HG02938 (cell line): ENCODE measurements around the gene LIFR.
"Not testable (repeated sequence)": the region's sequence is repeated elsewhere in the genome, so short reads cannot be mapped to it uniquely, and the experiment has no call there.

Experiments
- ATAC-seq: cut with Tn5 transposase; IDR thresholded peaks from one replicate; pipeline ENCODE4 v1.9.1; 2021; ENCODE audit warnings: mild to moderate bottlenecking, moderate library complexity; ENCODE audit not compliant: unreplicated experiment

Gene LIFR

GRCh38 chr5:38524022-38524421, 32.4 kb downstream of the LIFR start:
- no peak for ATAC-seq

GRCh38 chr5:38519476-38519875, 37.0 kb downstream of the LIFR start:
- ATAC-seq, result no peak

- ATAC-seq, result no peak
Measured at GRCh38 chr5:38518341-38518740, 38.1 kb downstream of the LIFR start.

- not testable (repeated sequence) for ATAC-seq
Measured at GRCh38 chr5:38516649-38517048, 39.8 kb downstream of the LIFR start.

- no peak for ATAC-seq
Measured at GRCh38 chr5:38515646-38516045, 40.8 kb downstream of the LIFR start.

- no peak for ATAC-seq
Measured at GRCh38 chr5:38515092-38515491, 41.4 kb downstream of the LIFR start.

- ATAC-seq, result no peak
Measured at GRCh38 chr5:38509185-38509584, 47.3 kb downstream of the LIFR start.

- no peak for ATAC-seq
Measured at GRCh38 chr5:38506302-38506701, 50.1 kb downstream of the LIFR start.

GRCh38 chr5:38500573-38501260, 55.7 kb downstream of the LIFR start:
- no peak for ATAC-seq

- no peak for ATAC-seq
Measured at GRCh38 chr5:38497946-38498345, 58.5 kb downstream of the LIFR start.

GRCh38 chr5:38494763-38495162, 61.7 kb downstream of the LIFR start:
- no peak for ATAC-seq

- no peak for ATAC-seq
Measured at GRCh38 chr5:38494175-38494574, 62.3 kb downstream of the LIFR start.

- no peak for ATAC-seq
Measured at GRCh38 chr5:38483805-38484398, 72.5 kb downstream of the LIFR start.

GRCh38 chr5:38479315-38479904, 77.0 kb downstream of the LIFR start:
- ATAC-seq, result no peak

GRCh38 chr5:38478878-38479277, 77.6 kb downstream of the LIFR start:
- ATAC-seq, result no peak

GRCh38 chr5:38478166-38478565, 78.3 kb downstream of the LIFR start:
- ATAC-seq, result no peak

- ATAC-seq, result no peak
Measured at GRCh38 chr5:38473008-38473407, 83.4 kb downstream of the LIFR start.

- ATAC-seq, result no peak
Measured at GRCh38 chr5:38472541-38472940, 83.9 kb downstream of the LIFR start.

GRCh38 chr5:38471709-38472108, 84.7 kb downstream of the LIFR start:
- no peak for ATAC-seq

GRCh38 chr5:38469707-38470267, 86.7 kb downstream of the LIFR start:
- ATAC-seq, result no peak

GRCh38 chr5:38468978-38469706, 87.3 kb downstream of the LIFR start:
- ATAC-seq, result no peak
